Muscle of back (tissue), 11 donors: ENCODE measurements around the gene PTPRN2. TPM values are rescaled to one million over a fixed set of nuclear protein-coding genes. Genes with fewer than 3 reads are reported as not detected.
"Not testable (repeated sequence)": the region's sequence is repeated elsewhere in the genome, so short reads cannot be mapped to it uniquely, and the experiment has no call there.

ENCODE experiments used
- DNase-seq, 3 donors: peaks; one replicate each; pipeline versions ENCODE4 v3.0.0 to v3.0.0-alpha.2; 2013
- polyA plus RNA-seq, 10 donors: library from polyadenylated mRNA; unstranded; fragments of 120-200 nt; gene quantifications; one replicate each; pipeline ENCODE4 v1.2.1, GENCODE V29; 2013; ENCODE audit not compliant: insufficient read length in 10 of 10

The PTPRN2 gene
- polyA plus RNA-seq, 10 donors = 1.8 to 3.1 (median 2.1) TPM

DNA sequence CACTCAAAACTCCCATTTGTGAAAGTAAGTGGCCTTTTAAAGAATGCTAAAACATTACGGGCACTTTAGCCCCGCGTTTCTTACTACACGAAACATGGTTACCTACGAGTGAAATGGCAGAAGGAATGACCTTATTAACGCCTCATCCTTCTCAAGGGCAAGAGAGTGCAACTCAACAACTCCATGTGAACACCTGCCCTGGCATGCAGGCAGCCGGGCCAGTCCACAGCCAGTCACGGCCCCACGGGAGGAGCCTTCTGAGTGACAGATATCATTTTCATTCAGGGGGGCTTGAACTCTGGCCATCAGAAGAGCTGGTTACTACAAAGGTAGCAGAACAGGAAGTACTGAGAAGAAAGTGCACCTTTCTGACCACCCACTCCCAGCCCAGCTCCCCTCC is 236.1 kb downstream of the PTPRN2 start:
- DNase-seq = no peak

DNA sequence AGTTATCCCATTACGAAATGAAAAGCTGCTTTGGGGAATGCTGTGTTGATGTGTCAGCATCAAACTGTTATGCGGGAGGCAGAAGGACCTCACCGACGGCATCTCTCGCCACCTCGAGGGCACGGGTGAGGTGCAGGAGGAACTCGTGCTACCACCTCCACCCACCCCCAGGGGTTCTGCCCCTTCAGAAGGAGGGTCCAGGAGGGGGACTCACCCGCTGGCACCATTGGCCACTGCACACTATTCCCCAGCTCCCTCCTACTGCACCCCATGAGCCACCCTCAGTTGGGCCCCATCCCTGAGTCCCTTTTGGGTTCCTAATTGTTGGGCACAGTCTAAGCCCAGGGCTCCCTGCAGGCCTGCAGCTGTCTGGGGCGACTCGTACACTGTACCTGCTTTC is 236.6 kb downstream of the PTPRN2 start:
- DNase-seq = no peak

DNA sequence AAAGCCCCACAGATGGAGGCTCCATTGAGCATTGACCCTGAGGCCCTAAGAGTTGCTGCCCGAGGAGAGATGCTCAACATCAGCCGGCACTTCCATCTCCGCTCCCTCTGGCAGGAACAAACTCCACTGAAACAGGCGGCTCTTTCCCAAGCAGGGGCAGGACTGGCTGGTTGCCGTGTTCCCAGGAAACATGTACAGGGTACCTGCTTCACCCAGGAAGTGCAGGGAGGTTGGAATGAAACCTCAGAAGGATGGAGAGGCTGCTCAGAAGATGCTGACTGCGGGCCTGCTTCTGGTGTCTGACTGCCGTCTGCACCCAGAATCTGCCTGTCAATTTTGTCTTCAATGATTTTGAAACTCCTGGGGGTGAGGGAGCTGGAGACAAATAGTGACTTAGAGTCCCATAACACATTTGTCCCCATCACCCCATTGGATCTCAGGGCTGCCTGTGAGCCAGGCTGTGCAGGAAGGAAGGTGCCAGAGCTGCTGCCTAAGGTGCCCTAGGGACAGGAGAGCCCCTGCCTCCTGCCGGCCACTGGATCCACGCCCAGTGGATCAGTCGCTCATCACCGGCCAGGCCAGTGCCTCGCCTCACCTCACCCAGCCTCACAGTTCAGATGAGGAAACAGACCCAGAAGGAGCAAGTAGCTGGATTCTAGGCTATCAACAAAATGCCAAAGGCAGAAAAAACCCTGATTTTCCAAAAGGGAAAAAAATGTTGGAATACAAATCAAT is 237.3 kb downstream of the PTPRN2 start:
- no peak for DNase-seq

DNA sequence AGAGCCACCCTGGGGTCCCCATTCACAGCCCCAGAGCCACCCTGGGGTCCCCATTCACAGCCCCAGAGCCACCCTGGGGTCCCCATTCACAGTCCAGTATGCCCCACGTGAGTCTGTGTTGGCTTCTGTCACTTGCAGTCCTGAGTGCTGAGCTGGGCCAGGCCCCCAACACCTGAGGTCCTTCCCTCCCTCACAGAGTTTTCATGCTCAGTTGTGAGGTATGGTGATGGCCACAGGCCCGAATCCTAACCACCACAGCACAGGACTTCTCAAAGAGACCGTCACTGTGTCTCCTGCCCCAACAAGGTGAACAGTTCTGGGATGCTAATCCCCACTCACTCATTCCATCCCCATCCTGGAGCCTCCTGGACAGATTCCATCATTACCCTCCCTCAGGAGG is 239.2 kb downstream of the PTPRN2 start:
- DNase-seq = no peak

- not testable (repeated sequence) for DNase-seq
These were observed 239.6 kb downstream of the PTPRN2 start for GRCh38 chr7:158348039-158348438.

DNA sequence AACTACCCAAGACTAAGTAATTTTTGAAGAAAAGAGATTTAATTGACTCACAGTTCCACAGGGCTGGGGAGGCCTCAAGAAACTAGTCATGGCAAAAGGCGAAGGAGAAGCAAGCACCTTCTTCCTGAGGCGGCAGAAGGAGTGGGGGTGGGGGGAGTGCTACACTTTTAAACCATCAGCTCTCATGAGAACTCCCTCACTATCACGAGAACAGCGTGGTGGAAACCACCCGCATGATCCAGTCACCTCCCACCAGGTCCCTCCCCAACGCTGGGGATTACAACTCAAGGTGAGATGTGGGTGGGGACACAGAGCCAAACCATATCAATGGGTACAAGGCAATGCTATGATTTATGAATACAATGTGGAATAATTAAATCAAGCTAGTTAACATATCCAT is 241.9 kb downstream of the PTPRN2 start:
- DNase-seq = no peak

DNA sequence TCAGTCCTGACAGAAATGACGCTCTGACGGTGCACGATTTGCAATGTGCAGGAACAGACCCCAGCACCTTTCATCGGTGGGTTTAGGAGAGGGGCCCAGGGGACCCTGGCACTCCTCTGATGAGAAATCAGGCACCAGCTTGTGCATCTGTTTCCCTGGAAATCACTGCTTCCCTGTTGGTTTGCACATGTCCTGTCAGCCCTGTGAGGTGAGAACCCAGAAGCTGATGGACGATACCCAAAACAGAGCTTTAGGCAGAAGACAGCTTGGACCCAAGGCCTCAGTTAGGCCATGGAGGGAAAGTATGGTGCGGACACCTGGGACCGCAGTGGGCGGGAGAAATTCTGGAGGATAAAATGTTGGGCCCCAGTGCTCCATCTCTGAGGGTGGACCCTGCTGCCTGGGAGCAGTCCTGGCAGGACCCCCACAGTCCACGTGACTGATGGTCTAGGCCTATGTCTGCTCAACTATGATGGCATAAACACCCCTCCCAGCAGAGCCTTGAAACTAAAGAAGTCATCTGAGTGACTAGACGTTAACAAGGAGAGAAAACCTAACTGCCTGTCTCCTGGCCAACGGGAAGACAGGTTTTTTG is 242.8 kb downstream of the PTPRN2 start:
- no peak for DNase-seq

DNA sequence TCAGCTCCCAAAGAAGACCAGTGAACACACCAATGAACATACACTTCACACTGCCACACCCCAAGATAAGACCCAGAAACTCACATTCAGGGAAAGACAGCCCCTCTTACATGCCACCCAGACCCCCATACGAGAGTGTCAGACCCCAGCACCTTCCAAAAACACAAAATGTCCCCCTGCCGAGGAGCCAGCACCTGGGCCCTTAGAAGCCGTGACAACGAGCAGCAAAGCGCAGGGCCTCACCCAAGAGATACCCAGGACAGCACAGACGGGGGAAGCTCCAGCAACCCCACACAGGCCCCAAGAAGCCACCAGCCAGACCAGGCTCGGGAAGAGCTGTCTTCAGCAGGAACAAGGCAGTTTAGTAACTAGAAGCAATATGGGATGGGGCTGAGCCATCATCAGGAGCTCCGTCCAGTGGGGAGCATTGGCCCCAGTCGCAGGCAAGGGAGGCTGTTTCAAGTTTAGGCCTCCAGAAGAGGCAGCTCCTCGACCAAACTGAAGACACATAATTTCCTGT is 243.6 kb downstream of the PTPRN2 start:
- no peak for DNase-seq

- no peak for DNase-seq
These were observed 244.1 kb downstream of the PTPRN2 start for GRCh38 chr7:158343526-158343925.

DNA sequence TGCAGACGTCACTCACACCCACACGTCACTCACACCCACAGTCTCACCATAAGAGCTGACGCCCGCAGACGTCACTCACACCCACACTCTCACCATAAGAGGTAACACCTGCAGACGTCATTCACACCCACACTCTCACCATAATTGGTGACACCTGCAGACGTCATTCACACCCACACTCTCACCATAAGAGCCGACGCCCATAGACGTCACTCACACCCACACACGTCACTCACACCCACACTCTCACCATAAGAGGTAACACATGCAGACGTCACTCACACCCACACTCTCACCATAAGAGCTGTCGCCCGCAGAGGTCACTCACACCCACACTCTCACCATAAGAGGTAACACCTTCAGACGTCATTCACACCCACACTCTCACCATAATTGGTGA is 246.5 kb downstream of the PTPRN2 start:
- not testable (repeated sequence) for DNase-seq

GRCh38 chr7:158336952-158337351 is 250.7 kb downstream of the PTPRN2 start:
- DNase-seq = not testable (repeated sequence)

GRCh38 chr7:158332516-158332915 is 255.1 kb downstream of the PTPRN2 start:
- DNase-seq = not testable (repeated sequence)

GRCh38 chr7:158331826-158332450 is 255.7 kb downstream of the PTPRN2 start:
- DNase-seq = not testable (repeated sequence)

GRCh38 chr7:158329686-158330085 is 257.9 kb downstream of the PTPRN2 start:
- DNase-seq = no peak

DNA sequence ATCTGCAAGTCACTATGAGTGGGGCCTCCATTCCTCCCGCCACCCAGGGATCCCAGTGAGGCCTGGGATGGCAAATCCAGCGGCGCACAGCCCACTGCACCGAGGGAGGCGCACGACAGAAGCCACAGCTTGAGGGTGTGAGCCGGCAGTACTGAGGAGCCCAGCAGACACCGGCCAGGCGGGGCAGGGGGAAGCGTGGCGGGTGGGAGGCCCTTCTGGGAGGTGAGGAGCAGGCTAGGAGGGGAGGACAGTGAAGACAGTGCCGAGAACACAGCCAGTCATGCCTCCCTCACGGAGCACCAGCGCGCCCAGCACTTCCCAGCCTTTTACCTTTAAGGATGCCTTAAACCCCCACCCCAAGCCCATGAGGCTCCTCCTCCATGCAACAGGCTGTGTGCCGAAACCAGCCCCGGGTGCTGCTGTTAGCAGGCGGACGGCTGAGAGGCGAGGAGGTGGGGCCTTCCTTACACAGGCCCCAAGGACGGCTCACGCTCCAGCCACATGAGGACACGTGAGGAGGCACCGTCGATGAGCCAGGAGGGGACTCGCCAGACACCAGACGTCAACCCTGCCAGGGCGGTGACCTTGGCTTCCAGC is 258.5 kb downstream of the PTPRN2 start:
- DNase-seq = no peak

DNA sequence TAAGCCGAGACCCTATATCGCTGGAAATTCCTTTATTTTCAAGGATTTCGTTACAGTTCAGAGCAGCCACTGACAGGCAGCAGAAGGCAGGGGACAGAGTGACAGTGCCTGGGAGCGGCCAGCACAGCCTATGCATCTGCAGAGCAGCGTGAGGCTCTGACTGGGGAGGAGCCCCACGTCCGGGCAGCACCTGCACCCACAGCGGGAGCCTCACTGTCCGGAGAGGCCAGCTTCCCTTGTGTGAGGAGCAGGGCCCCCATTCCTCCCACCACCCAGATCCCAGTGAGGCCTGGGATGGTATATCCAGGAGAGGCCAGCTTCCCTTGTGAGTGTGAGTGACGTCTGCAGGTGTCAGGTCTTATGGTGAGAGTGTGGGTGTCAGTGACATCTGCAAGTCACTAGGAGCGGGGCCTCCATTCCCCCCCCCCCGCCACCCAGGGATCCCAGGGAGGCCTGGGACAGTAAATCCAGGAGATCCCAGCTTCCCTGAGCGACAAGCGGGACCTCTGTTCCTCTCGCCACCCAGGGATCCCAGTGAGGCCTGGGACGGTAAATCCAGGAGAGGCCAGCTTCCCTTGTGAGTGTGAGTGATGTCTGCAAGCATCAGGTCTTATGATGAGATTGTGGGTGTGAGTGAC is 259.1 kb downstream of the PTPRN2 start:
- no peak for DNase-seq

DNA sequence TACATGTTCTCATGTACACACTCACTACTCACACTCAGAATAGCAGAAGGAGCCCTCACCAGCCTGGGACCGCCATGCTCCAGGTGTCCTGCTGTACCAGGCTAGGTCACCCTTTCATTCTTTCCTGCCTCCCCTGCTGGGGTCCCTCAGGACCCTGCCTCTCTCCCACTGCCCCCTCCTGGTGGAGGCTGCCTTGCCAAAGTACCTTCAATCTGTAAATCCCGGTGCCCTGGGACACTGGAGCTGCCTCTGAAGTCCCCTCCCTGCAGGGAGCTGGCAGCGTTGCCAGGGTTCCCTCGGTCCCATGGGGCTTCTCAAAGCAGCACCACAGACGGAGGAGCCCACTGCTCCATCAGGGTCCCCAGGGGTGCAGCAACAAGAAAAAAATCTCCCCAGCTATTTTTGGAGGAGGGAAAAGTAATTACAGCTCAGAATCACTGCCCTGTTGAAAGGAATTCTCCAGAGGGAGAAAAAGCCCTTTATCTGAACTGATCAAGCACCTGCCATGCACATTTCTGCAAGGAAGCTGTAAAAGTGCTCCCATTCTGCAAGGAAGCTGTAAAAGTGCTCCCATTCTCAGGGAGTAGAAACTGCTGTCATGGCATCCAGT is 259.9 kb downstream of the PTPRN2 start:
- DNase-seq = no peak

DNA sequence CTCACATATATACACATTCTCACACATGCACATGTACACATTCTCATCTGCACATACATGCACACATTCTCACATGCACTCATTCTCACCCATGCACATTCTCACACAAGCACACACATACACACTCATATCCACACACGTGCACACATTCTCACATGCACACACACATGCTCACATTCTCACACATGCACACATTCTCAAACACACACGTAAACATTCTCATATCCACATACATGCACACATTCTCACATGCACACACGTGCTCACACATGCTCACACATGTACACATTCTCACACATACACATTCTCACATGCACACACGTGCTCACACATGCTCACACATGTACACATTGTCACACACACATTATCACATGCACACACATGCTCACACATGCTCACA is 260.6 kb downstream of the PTPRN2 start:
- DNase-seq = no peak

DNA sequence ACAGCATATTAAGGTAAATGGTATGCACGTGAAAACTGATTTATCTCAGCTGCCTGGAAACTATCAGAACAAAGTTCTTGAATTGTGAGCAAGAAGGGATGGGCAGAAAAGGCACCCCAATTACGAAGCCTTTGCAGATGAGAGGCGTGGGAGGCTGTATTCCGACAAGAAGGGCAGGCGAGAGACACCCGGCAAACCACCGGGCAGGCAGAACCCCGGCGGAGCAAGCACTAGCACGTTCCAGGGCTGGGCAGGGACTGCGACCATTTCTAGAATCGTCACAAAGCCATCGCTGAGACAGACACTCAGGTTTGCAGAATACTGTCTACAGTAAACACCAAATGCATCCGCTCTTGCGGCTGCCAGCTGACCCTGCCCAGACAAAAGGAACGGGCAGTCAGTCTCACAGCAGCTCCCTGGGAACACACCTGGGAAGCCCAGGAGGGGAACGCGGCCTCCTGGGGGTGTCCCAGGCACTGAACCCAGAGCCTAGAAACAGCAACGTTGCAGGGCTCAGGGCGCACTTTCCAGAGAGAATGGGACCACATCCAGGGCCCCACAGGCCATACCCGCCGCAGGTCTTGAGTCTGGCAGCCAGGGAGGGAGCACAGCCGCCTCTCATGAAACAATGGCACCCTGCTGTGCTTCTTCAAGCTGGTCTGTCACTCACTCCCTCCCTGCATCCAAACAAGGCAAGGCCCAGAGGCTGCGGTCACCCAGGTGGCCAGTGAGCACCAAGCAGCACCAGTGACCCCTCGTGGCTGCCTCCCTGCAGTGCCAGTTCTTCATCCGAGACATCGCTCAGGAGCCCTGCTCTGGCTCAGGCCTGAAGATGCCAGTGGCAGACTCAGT is 261.9 kb downstream of the PTPRN2 start:
- no peak for DNase-seq
